Stimulated activated CD8-positive, alpha-beta memory T cell treated with anti-CD3 and anti-CD28 coated beads, Interleukin-7, amount 100 ng/mL, for 24 hours (primary cell): Measurements from ENCODE around the gene NTN3.
"Not testable (repeated sequence)": the region's sequence is repeated elsewhere in the genome, so short reads cannot be mapped to it uniquely, and the experiment has no call there.

ENCODE experiments used
- DNase-seq: peaks from one replicate; pipeline ENCODE4 v3.0.0-alpha.2; 2020; ENCODE audit warnings: low read depth

NTN3 gene

DNA sequence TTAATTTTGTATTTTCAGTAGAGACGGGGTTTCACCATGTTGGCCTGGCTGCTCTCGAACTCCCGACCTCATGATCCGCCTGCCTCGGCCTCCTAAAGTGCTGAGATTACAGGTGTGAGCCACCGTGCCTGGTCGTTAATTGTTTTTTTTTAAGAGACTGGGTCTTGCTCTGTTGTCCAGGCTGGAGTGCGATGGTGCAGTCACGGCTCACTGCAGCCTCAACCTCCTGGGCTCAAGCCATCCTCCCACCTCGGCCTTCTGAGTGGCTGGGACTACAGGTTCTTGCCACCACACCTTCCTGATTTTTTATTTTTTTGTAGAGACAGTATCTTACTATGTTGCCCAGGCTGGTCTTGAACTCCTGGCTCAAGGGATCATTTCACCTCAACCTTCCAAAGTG, 8.9 kb downstream of the NTN3 start:
- DNase-seq, result not testable (repeated sequence)

DNA sequence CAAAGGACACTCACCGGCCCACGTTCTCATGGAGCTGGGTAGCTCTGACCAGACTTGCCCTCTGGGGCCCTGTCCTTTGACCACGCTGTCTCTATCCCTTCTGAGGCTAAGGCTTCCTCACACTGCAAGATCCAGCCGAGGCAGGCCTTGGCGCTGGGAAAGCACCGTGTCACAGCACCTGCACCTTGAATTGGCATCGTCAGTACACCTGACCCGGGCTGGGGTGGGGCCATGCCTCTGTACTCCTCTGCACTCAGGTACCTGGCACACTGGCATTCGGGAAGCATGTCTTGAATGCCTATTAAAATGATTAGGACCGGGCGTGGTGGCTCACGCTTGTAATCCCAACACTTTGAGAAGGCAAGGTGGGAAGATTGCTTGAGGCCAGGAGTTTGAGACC, 9.9 kb downstream of the NTN3 start:
- no peak for DNase-seq

DNA sequence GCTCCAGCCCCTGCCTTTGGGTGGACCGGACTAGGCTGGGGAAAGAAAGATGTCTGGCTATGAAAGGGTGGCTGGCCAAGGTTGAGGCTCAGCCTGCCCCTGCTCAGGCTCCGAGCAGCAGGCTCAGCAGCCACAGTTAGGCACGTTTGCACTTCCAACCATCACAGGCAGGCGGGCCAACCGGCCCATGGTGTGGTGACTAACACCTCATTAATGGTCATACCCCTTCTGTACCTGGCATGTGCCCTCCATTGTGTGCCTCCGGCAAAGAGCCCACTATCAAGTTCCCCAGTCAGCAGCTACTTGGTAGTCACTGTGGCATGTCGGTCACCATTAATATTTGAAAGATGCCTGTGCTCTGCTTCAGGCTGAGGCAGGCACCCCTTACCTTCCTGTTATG, 10.6 kb downstream of the NTN3 start:
- no peak for DNase-seq

- DNase-seq, result no peak
Measured at GRCh38 chr16:2482249-2482648, 11.2 kb downstream of the NTN3 start.

DNA sequence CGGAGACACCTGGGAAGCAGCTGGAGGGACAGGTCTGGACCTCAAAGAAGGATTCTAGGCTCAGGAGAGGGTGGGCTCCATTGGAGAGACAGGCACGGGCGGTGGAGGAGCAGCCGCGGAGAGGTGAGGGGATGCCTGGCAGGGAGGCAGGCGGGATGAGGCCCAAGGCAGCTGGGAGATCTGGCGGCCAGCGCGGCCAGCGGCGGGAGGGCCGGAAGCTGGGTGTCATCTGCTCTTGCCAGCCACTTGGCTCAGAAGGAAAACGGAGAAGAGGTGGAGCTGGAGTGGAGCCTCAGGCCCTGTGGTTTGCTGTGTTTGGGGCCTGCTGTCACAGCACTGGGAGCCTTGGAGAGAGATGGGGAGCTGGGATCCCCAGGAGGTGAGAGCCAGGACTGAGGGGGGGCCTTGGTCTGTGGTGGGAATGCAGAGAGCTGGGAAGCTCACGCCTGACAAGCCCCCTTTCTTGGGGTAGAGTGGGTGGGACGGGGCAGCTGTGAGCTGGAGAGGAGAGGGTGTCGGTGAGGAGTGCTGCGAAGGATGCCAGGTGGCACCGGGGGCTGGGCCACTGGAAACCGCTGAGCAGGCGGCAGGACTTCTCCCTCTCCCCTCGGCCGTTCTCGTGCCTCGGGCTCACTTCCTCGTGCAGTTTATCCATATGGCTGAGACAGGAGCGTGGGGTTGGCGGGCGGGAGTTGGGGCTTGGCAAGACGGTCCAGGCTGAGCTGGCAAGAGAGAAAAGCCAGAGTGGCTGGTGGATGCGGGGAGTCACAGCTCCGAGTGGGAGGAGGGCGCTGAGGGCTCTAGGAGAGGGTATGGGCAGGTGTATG, 11.8 kb downstream of the NTN3 start:
- DNase-seq, result no peak

- no peak for DNase-seq
Measured at GRCh38 chr16:2483939-2484897, 13.1 kb downstream of the NTN3 start.

DNA sequence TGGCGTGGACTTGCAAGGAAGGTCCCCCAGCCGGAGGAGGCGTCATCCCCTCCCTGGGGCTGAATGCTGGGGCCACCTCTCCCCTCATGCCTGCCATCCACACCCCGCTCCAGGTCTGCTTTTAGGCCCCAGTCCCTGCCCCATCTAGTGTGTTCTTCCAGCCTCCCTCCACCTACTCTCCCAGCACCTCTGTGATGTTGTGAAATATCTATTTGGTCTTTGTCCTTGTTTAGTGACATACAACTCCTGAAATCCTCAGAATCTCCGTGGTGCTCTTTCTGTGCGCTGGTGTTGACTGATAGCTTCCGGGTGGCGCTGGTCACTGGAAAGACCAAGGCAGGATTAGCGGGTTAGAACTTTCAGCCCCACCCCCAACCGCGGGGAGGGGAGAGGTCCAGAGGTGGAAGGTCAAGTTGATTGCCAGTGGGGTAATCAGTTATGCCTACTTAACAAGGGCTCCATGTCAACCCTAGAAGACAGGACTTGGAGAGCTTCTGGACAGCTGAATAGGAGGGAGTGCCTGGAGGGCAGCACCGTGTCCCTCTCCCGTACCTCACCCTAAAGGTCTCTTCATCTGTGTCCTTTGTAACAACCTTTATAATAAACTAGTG, 13.9 kb downstream of the NTN3 start:
- DNase-seq, result no peak

GRCh38 chr16:2485811-2486507, 14.9 kb downstream of the NTN3 start:
- DNase-seq, result no peak

- DNase-seq, result peak; percentile 53
Measured at GRCh38 chr16:2486645-2487516, 15.8 kb downstream of the NTN3 start.

- DNase-seq, result no peak
Measured at GRCh38 chr16:2487517-2487842, 16.4 kb downstream of the NTN3 start.

- DNase-seq, result no peak
Measured at GRCh38 chr16:2487903-2488531, 16.9 kb downstream of the NTN3 start.

DNA sequence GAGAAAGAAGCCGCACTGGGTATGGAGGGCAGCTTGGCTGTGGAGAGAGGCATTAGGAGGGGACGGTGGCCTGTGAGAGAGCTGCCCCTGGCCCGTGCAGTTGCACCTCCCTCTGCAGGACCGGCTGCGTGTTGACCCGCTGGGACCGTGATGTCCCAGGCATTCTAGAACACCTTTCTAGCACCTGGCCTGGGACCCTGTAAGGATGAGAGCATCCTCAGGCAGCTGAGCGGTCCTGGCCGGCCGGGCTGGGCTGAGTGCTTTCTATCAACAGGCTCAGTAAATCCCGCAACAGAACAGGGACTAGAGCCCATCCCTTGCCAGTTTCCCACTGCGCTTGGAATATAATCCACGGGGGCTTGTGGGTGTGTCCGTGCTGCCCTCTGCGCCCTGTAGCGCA, 18.5 kb downstream of the NTN3 start:
- no peak for DNase-seq

- no peak for DNase-seq
Measured at GRCh38 chr16:2490190-2491105, 19.4 kb downstream of the NTN3 start.

- no peak for DNase-seq
Measured at GRCh38 chr16:2492292-2492691, 21.2 kb downstream of the NTN3 start.

- no peak for DNase-seq
Measured at GRCh38 chr16:2493605-2494004, 22.5 kb downstream of the NTN3 start.

GRCh38 chr16:2494616-2495015, 23.5 kb downstream of the NTN3 start:
- DNase-seq, result no peak

DNA sequence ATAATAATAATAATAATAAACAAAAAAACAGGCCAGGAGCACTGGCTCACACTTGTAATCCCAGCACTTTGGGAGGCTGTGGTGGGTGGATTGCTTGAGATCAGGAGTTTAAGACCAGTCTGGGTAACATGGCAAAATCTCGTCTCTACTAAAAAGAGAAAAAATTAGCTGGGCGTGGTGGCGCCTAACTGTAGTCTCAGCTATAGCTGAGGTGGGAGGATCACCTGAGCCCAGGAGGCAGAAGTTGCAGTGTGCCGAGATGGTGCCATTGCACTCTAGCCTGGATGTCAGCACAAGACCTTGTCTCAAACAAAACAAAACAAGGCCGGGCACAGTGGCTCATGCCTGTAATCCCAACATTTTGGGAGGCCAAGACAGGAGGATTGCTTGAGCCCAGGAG, 23.9 kb downstream of the NTN3 start:
- no peak for DNase-seq

DNA sequence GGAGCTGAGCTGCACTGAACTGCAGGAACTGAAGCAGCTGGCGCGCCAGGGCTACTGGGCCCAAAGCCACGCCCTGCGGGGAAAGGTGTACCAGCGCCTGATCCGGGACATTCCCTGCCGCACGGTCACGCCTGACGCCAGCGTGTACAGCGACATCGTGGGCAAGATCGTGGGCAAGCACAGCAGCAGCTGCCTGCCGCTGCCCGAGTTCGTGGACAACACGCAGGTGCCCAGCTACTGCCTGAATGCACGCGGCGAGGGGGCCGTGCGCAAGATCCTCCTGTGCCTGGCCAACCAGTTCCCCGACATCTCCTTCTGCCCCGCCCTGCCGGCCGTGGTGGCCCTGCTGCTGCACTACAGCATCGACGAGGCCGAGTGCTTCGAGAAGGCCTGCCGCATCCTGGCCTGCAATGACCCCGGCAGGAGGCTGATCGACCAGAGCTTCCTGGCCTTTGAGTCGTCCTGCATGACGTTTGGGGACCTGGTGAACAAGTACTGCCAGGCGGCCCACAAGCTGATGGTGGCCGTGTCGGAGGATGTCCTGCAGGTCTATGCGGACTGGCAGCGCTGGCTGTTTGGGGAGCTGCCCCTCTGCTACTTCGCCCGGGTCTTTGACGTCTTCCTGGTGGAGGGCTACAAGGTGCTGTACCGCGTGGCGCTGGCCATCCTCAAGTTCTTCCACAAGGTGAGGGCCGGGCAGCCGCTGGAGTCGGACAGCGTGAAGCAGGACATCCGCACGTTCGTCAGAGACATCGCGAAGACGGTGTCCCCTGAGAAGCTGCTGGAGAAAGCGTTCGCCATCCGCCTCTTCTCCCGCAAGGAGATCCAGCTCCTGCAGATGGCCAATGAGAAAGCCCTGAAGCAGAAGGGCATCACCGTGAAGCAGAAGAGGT, 25.4 kb downstream of the NTN3 start:
- no peak for DNase-seq
